Measurements from ENCODE around the gene MKLN1.

DNA sequence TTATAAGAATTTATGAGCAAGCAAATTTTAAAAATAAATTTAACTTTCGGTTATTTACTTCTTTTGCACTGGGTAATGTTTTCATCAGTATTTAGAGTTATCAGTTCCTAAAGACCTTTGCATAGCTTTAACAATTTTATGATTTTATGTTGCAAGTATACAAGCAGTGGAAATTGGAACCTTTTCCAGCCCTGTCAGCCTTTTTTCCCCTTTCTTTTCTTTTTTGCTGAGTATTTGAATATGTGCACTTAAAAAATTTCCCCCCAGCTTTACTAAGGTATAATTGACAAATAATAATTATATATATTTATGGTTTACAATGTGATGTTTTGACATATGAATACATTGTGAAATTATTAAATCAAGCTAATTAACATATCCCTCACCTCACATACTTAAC lies 62.6 kb downstream of the MKLN1 start:
- TF ChIP-seq, protein P1, sequence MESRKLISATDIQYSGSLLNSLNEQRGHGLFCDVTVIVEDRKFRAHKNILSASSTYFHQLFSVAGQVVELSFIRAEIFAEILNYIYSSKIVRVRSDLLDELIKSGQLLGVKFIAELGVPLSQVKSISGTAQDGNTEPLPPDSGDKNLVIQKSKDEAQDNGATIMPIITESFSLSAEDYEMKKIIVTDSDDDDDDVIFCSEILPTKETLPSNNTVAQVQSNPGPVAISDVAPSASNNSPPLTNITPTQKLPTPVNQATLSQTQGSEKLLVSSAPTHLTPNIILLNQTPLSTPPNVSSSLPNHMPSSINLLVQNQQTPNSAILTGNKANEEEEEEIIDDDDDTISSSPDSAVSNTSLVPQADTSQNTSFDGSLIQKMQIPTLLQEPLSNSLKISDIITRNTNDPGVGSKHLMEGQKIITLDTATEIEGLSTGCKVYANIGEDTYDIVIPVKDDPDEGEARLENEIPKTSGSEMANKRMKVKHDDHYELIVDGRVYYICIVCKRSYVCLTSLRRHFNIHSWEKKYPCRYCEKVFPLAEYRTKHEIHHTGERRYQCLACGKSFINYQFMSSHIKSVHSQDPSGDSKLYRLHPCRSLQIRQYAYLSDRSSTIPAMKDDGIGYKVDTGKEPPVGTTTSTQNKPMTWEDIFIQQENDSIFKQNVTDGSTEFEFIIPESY (IDR thresholded peaks at IDR 0.05; ENCODE audit: borderline replicate concordance, low read depth), result no peak
- TF ChIP-seq, protein P2, sequence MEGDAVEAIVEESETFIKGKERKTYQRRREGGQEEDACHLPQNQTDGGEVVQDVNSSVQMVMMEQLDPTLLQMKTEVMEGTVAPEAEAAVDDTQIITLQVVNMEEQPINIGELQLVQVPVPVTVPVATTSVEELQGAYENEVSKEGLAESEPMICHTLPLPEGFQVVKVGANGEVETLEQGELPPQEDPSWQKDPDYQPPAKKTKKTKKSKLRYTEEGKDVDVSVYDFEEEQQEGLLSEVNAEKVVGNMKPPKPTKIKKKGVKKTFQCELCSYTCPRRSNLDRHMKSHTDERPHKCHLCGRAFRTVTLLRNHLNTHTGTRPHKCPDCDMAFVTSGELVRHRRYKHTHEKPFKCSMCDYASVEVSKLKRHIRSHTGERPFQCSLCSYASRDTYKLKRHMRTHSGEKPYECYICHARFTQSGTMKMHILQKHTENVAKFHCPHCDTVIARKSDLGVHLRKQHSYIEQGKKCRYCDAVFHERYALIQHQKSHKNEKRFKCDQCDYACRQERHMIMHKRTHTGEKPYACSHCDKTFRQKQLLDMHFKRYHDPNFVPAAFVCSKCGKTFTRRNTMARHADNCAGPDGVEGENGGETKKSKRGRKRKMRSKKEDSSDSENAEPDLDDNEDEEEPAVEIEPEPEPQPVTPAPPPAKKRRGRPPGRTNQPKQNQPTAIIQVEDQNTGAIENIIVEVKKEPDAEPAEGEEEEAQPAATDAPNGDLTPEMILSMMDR (IDR thresholded peaks at IDR 0.05), result no peak
- TF ChIP-seq EP300 (IDR thresholded peaks at IDR 0.05; ENCODE audit: borderline replicate concordance in 1 of 2, low read depth in 1 of 2, low read length in 1 of 2), result no peak
- TF ChIP-seq RFX5 (IDR thresholded peaks at IDR 0.05; ENCODE audit: low read length), result no peak
- TF ChIP-seq EZH2phosphoT487 (IDR thresholded peaks at IDR 0.05; ENCODE audit: borderline replicate concordance, low read depth), result no peak
- TF ChIP-seq, protein P3, sequence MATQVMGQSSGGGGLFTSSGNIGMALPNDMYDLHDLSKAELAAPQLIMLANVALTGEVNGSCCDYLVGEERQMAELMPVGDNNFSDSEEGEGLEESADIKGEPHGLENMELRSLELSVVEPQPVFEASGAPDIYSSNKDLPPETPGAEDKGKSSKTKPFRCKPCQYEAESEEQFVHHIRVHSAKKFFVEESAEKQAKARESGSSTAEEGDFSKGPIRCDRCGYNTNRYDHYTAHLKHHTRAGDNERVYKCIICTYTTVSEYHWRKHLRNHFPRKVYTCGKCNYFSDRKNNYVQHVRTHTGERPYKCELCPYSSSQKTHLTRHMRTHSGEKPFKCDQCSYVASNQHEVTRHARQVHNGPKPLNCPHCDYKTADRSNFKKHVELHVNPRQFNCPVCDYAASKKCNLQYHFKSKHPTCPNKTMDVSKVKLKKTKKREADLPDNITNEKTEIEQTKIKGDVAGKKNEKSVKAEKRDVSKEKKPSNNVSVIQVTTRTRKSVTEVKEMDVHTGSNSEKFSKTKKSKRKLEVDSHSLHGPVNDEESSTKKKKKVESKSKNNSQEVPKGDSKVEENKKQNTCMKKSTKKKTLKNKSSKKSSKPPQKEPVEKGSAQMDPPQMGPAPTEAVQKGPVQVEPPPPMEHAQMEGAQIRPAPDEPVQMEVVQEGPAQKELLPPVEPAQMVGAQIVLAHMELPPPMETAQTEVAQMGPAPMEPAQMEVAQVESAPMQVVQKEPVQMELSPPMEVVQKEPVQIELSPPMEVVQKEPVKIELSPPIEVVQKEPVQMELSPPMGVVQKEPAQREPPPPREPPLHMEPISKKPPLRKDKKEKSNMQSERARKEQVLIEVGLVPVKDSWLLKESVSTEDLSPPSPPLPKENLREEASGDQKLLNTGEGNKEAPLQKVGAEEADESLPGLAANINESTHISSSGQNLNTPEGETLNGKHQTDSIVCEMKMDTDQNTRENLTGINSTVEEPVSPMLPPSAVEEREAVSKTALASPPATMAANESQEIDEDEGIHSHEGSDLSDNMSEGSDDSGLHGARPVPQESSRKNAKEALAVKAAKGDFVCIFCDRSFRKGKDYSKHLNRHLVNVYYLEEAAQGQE (IDR thresholded peaks at IDR 0.05; ENCODE audit: low read depth, low read length), result no peak
- TF ChIP-seq POLR2AphosphoS5 (IDR thresholded peaks at IDR 0.05; ENCODE audit: low read depth, low read length), result no peak

Data from SK-N-SH (cell line).